PC-3 (cell line): ENCODE results near the gene CYB561A3. TPM values are rescaled to one million over a fixed set of nuclear protein-coding genes. Genes with fewer than 3 reads are reported as not detected.
"Not testable (repeated sequence)": the region's sequence is repeated elsewhere in the genome, so short reads cannot be mapped to it uniquely, and the experiment has no call there.

Experiments used
- ATAC-seq: fragments of 200-7000 bp; cut with Tn5 transposase; 2 replicates; pipeline ENCODE4 v1.9.1; 2020; ENCODE audit warnings: mild to moderate bottlenecking, moderate library complexity
- BruUV-seq: library from RNA; stranded (reverse); fragments of 400-500 nt; replicated peaks from 2 replicates; lab custom pipeline; 2021; lab: Mats Ljungman, UMichigan
- CTCF ChIA-PET: fragments of 300-600 bp; sonication (Branson Sonifier 250); formaldehyde crosslinking; loops from one replicate; lab custom pipeline; 2022; ENCODE audit warnings: antibody characterized with exemption; lab: Charles Lee
- POLR2A ChIA-PET: fragments of 300-600 bp; sonication (Branson Sonifier 250); formaldehyde crosslinking; loops from one replicate; lab custom pipeline; 2022; ENCODE audit warnings: antibody characterized with exemption; ENCODE audit not compliant: unreplicated experiment; lab: Charles Lee
- DNase-seq: peaks from one replicate; pipeline ENCODE4 v3.0.0-alpha.2; 2015
- H2AFZ ChIP-seq: fragments of 300-600 bp; sonication (generic); 2 replicates; pipeline ENCODE4 v1.6.0; 2016; ENCODE audit warnings: antibody characterized with exemption, low read length
- H3F3A ChIP-seq: fragments of 300-600 bp; sonication (generic); one replicate; pipeline ENCODE4 v1.6.0; 2017; ENCODE audit warnings: antibody characterized with exemption, low read length, control low read depth, mild to moderate bottlenecking; ENCODE audit not compliant: unreplicated experiment
- H3K27ac ChIP-seq: fragments of 300-600 bp; sonication (generic); 2 replicates; pipeline ENCODE4 v1.5.1; 2016; ENCODE audit warnings: mild to moderate bottlenecking, low read length
- H3K27me3 ChIP-seq: fragments of 300-600 bp; sonication (generic); 2 replicates; pipeline ENCODE4 v1.6.1; 2016; ENCODE audit warnings: low read length, mixed read lengths
- H3K36me3 ChIP-seq: fragments of 300-600 bp; sonication (generic); 2 replicates; pipeline ENCODE4 v1.6.1; 2016; ENCODE audit warnings: low read depth, mixed run types, low read length, mixed read lengths
- H3K4me1 ChIP-seq: fragments of 300-600 bp; sonication (generic); 2 replicates; pipeline ENCODE4 v1.5.1; 2016; ENCODE audit warnings: low read length; ENCODE audit not compliant: insufficient read depth
- H3K4me2 ChIP-seq: fragments of 300-600 bp; sonication (generic); 2 replicates; pipeline ENCODE4 v1.6.0; 2016; ENCODE audit warnings: low read length
- H3K4me3 ChIP-seq: fragments of 300-600 bp; sonication (generic); 2 replicates; pipeline ENCODE4 v1.5.1; 2016; ENCODE audit warnings: mild to moderate bottlenecking, low read length, mixed read lengths
- H3K79me2 ChIP-seq: fragments of 300-600 bp; sonication (generic); 2 replicates; pipeline ENCODE4 v1.6.1; 2017; ENCODE audit warnings: low read length, mixed read lengths
- H3K9ac ChIP-seq: fragments of 300-600 bp; sonication (generic); 2 replicates; pipeline ENCODE4 v1.6.0; 2016; ENCODE audit warnings: mild to moderate bottlenecking, low read length
- H3K9me2 ChIP-seq: fragments of 300-600 bp; sonication (generic); replicated peaks from 2 replicates; pipeline ENCODE4 v1.6.1; 2016; ENCODE audit warnings: mixed run types, low read length, mixed read lengths
- H3K9me3 ChIP-seq: fragments of 300-600 bp; sonication (generic); 2 replicates; pipeline ENCODE4 v1.6.1; 2016; ENCODE audit warnings: low read length, mixed read lengths
- H4K20me1 ChIP-seq: fragments of 300-600 bp; sonication (generic); 2 replicates; pipeline ENCODE4 v1.6.1; 2016; ENCODE audit warnings: low read length, mixed read lengths
- CTCF ChIP-seq: fragments of 300-600 bp; sonication (generic); conservative IDR thresholded peaks from 2 replicates; pipeline ENCODE4 v1.5.1; 2017; ENCODE audit warnings: antibody characterized with exemption, low read depth, mild to moderate bottlenecking, low read length
- EZH2 ChIP-seq: fragments of 300-600 bp; sonication (generic); IDR thresholded peaks from one replicate; pipeline ENCODE4 v1.6.1; 2017; ENCODE audit warnings: antibody characterized with exemption, mild to moderate bottlenecking, low read length; ENCODE audit not compliant: unreplicated experiment
- EZH2phosphoT487 ChIP-seq: fragments of 300-600 bp; sonication (generic); IDR thresholded peaks from 2 replicates; pipeline ENCODE4 v1.6.1; 2018; ENCODE audit warnings: mild to moderate bottlenecking, antibody characterized with exemption, low read length, borderline replicate concordance
- intact Hi-C: fragments of 100-400 bp; cut with micrococcal nuclease; formaldehyde crosslinking; loops from 2 replicates; pipeline ENCODE4 v1.9.0; 2023
- total RNA-seq: library from RNA; depleted of rRNA; stranded (reverse); fragments of >200 nt; gene quantifications from 2 replicates; pipeline ENCODE4 v1.2.3, GENCODE V29; 2014

CYB561A3 gene
- total RNA-seq, 1 experiment from 2014 or later = 51.2 TPM

- Histone ChIP-seq H3K9me3 (no peaks in the 10 kb centered on the region), H3K27ac (no peak overlapping the region), H3K4me1 (no peaks in the 10 kb centered on the region), H3K4me3 (no peak overlapping the region), H3K79me2 (no peaks in the 10 kb centered on the region), H3K36me3 (no peaks in the 10 kb centered on the region), H2AFZ (no peak overlapping the region), H3K9me2 (no peaks in the 10 kb centered on the region), H3K9ac (no peak overlapping the region), H3F3A (no peaks in the 10 kb centered on the region), H3K4me2 (no peak overlapping the region), H3K27me3 (no peaks in the 10 kb centered on the region), H4K20me1 (no peaks in the 10 kb centered on the region)
- intact Hi-C loops = loop anchor here (1.0 kb wide), 1 partner anchor 48 kb away; no protein-coding TSS in a partner anchor
- DNase-seq (peak; percentile 41), ATAC-seq (peak; percentile 31; the same call in 1 of the 2 replicates)
- CTCF ChIA-PET = interaction anchor here (0.5 to 3.3 kb wide), 5 partner anchors 17 to 114 kb away, joined by 3 to 63 read pairs (median 3); partner anchors contain the start of gene CYB561A3
- BruUV-seq = no TSS peak
- TF ChIP-seq CTCF = peak; percentile 25; the same call in 1 of the 2 replicates
- no peak for TF ChIP-seq EZH2phosphoT487
- POLR2A ChIA-PET = interaction anchor here (0.6 kb wide), 1 partner anchor 86 kb away, joined by 3 read pairs; no protein-coding TSS in a partner anchor
Measured at GRCh38 chr11:61384271-61385242, 22.9 kb upstream of the CYB561A3 start.

- H3K27ac ChIP-seq, POLR2A ChIA-PET, DNase-seq, H2AFZ ChIP-seq, ATAC-seq, H3K4me3 ChIP-seq, H4K20me1 ChIP-seq, H3K9me3 ChIP-seq, H3F3A ChIP-seq, intact Hi-C loops, H3K4me1 ChIP-seq, H3K36me3 ChIP-seq, H3K4me2 ChIP-seq, H3K79me2 ChIP-seq, H3K9ac ChIP-seq, H3K9me2 ChIP-seq, BruUV-seq, H3K27me3 ChIP-seq: not testable (repeated sequence)
- CTCF ChIA-PET = interaction anchor here (0.5 to 3.3 kb wide), 3 partner anchors 23 to 113 kb away, joined by 3 to 63 read pairs (median 3); partner anchors contain the start of gene CYB561A3
Measured at GRCh38 chr11:61383859-61384258, 22.2 kb upstream of the CYB561A3 start.

- H3K9ac ChIP-seq = no peak overlapping the region
- DNase-seq (no peak), ATAC-seq (no peak)
- H2AFZ ChIP-seq = no peak overlapping the region
- no peaks in the 10 kb centered on the region for H3K79me2 ChIP-seq
- ChIA-PET CTCF (no interaction called here), POLR2A (no interaction called here)
- no peak overlapping the region for H3K27ac ChIP-seq
- BruUV-seq = no TSS peak
- H3K9me3 ChIP-seq = no peaks in the 10 kb centered on the region
- no peak for TF ChIP-seq CTCF
- TF ChIP-seq EZH2 = no peak
- no peak for TF ChIP-seq EZH2phosphoT487
- no peaks in the 10 kb centered on the region for H3K9me2 ChIP-seq
- no peaks in the 10 kb centered on the region for H3K36me3 ChIP-seq
- no peaks in the 10 kb centered on the region for H3F3A ChIP-seq
- H3K4me2 ChIP-seq = no peak overlapping the region
- no peak overlapping the region for H3K4me3 ChIP-seq
- no peaks in the 10 kb centered on the region for H4K20me1 ChIP-seq
- no peaks in the 10 kb centered on the region for H3K27me3 ChIP-seq
- intact Hi-C loops = no loop called here
- H3K4me1 ChIP-seq = peaks cover 13% of the 10 kb centered on the region
Measured at GRCh38 chr11:61380884-61381283, 19.2 kb upstream of the CYB561A3 start.
